ENCODE measurements around the gene SEPTIN10.

Gene SEPTIN10

GRCh38 chr2:109519513-109519912 is 94.3 kb downstream of the SEPTIN10 start:
- FAIRE-seq: no peak

DNA sequence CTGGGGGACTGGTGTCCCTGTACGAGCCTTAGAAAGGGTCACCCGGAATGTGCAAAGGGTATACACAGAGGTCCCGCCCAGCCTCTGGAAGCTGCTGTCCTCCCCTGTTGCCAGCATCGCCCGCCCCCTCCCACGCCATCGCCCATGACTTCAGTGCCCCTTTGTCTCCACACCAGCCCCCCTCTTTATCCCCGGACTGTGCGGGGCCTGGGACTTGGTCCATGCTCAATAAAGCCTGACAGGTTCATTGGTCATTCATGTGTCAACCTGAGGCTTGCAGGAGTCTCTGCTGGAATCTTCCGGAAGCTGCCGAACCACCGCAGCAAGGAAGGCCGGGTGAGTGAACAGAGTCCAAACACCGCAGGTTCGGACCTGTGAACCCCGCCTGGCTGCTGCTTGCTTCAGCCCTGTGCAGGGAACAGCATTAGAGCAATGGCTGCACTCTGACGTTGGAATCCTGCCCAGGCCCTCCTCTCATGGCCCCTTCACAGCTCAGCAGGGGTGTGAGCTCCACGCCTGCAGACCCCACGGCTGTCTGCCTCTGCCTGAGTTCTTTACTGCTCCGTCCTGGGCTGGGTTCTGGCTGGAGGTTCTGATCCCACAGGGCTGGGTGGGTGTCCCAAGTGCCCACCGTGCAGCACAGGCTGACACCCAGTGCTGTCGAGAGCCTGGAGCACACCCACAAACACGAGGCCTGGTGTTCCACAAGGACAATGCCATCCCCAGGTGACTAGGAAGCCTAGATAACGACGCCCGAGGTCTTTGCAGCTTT is 96.5 kb downstream of the SEPTIN10 start:
- FAIRE-seq: no peak

DNA sequence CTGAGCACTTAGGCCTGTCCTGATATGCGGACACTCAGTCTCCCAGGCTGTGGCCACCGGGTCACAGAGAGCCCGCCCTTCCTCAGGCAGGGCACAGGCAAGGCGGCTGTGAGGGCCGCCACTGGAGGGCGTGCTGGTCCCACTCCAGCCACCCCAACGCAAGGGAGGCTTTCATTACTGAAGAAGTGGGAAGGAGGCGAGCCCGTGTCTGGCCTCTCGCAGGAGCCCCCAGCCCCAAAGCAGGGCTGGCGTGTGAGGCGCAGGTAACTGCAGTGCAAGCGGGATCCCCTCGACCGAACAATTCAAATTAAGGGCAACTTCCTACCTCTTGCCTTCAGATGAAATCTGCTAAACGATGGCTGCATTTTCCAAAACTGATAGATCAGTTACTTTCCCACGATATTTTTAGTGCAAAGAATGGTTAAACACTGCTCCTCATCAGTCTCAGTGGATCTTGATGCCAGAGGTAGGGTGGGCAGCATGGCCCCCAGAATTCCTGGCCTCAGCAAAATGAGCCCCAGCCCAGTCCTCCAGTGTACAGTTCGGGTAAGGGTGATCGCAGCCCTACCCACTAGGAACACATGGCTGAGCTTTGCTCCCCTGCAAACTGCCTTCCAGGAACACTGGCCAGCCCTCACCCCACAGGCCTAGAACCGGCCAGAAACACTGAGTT is 97.2 kb downstream of the SEPTIN10 start:
- FAIRE-seq: no peak

GRCh38 chr2:109514857-109515256 is 98.9 kb downstream of the SEPTIN10 start:
- FAIRE-seq: no peak

DNA sequence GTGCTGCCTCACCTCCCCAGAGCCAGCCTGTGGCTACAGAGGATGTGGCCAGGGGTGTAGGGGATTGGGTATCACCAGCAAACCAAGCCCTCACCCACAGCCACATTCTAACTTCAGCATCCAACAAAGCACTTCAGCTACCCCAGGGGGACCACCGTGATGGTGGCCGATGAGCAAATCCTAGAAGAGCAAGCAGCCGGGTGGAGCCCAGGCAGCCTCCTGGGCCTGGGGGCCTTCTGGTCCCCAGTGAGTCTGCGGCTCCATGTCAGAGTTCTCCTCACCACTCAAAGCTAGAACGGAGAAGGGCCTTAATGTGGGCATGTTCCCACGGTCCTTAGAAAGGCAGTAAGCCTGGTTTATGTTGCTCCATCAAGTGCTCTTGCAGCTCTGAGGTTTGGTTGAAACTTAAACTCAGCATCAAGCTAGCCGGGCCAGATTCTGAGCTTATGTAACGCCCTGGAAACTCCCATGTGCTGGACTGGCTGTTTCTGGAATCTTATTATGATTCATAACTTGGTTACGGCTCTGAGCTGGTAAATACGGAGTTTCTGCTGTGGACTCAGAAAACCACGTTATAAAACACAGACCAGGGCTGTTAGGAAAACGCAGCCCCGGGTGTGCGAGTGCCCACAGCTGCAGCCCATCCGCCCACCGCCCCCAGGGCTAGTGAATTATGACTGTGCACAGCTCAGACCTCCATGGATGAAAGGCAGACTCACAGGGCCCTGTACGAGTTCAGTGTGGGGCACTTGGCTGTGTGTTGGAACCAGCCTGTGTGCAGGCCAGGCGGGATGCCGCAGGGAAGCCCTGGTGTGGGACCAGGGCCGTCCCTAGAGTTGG is 99.8 kb downstream of the SEPTIN10 start:
- no peak for FAIRE-seq

GRCh38 chr2:109513230-109513629 is 100.5 kb downstream of the SEPTIN10 start:
- no peak for FAIRE-seq

DNA sequence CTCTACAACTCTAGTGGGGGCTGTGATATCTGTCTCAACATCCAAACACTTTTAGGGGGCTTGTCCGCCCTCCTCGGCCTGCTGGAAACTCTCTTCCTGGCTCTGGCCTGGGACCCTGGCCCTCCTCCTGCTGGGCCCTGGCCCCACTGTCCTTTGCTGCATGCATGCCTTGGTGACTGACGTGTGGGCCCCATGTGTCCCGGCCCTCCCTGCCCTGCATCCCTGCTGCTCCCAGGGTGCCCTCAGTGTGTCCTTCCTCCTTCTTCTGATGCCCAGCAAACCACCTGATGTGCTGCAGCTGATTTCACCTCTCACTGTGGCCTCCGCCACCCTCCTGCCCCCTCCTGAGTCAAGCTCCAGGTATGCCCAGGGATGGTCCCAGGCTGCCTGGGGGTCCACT is 101.7 kb downstream of the SEPTIN10 start:
- no peak for FAIRE-seq

DNA sequence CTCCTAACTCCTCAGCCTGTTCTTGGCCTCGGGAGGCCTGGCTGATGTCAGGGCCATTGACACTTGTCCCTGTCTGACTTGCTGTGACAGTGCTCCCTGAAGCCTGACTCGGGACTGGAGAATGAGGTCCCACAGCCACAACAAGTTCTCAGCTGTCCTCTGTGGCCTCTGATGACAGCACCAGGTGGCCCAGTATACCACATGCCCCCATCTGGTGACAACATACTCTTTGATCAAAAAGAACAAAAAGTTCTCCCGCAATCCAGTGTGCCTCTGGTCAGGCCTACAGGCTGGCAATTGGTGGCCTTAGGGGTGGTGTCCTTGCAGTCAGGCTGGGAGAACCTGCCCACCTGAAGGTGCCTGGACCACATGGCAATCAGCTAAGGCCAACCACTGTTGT is 102.6 kb downstream of the SEPTIN10 start:
- no peak for FAIRE-seq

GRCh38 chr2:109510136-109511028 is 103.4 kb downstream of the SEPTIN10 start:
- FAIRE-seq: no peak

DNA sequence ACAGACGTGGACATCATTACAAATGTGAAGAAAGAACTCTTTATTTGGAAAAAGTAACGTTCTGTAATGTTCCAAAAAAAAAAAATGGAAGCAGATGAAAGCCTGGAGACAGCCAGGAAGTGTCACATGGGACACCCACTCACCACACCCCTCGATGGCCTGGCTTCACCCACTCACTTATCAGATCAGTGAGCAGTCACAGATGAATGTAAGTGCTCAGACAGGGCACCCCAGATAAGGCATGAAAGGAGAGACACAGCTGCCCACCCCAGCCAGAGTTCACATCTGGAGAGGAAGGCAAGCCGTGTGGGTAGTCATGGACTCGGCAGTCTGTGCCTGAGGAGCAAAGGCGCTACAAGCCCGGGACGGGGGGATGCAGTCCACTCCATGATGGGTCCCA is 105.2 kb downstream of the SEPTIN10 start:
- no peak for FAIRE-seq

DNA sequence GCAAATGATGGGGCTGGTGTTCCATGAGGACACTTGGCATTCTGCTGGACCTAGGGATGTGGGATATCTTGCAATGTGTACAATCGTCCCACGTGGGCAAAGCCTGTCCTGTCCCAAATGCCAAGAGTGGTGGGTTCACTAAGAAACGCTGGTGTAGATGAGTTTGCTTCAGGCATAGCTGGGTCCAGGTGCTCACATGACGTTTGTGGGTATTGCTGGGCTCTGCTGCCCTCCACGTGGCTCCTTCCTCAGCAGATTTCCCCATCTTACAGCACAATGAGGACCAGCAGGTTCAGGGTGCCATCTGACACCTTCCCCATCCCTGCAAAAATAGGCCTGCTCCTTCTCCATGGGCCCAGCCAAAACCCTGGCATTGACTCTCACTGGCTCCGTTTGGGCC is 105.9 kb downstream of the SEPTIN10 start:
- no peak for FAIRE-seq

DNA sequence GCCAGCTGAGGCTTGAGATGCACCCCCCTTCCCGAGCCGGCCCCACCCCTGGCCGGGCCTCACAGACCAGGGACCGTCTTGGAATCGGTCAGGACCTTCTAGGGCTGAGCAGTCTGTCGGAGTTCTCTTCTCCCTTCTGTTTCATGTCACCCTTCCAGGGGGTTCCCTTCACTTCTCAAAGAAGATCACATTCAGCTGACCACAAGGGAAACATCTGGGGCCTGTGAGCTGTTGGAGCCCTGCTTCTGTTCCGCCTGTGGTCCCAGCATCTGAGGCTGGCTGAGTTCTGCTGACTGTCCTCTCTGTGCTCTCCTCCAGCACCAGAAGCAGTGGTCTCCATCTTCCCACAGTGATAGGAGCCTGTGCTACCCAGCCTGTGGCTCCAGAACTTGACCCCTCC is 106.5 kb downstream of the SEPTIN10 start:
- no peak for FAIRE-seq

DNA sequence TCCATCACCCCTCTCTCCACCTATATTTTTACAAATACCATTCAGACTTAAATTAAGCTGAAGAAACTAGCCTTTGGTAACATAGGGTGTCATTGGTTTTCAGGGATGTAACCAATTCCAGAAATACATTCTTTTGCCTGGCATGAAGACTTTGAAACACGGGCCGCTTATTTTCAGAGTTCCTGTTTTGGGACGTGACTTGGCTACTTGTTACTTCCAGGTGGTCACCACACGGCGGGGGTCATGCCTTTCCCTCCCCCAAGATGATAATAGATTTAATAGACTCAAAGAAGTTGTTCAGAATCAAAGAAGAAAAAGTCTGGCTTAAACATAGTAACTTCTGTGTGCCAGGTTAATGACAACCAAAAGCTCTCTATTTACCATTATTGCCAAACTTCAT is 110.6 kb downstream of the SEPTIN10 start:
- FAIRE-seq: no peak

DNA sequence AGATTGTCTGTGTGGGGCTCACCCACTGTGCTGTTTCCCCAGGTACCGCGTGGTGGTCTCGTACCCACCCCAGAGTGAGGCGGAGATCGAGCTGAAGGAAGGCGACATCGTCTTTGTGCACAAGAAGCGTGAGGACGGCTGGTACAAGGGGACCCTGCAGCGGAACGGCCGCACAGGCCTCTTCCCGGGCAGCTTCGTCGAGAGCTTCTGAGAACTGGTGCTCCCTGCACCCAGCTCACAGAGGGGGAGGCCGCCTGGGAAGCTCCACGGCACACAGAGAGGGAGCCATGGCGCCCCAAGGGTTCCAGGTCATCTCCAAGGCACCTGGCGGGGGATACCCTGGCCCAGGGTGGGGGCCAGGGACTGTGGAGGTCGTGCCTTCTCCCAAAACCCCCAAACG is 112.3 kb downstream of the SEPTIN10 start:
- no peak for FAIRE-seq

DNA sequence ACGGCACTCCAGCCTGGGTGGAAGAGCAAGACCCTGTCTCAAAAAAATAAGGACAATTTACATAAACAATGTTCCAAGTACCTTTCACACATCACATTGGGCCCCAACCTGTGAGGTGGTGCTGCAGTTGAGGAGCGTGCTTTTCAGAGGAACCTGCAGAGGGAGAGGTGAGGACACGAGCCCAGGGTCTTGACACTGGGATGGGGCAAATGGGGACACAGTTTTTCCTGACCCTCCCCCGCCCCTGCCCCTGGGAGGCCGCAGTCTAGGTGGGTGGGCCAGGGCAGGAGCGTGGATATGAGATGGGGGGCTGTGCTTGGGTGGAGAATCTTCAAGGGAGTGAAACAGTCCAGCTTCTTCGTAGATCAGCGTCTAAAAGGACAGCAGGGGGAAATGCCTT is 112.9 kb downstream of the SEPTIN10 start:
- no peak for FAIRE-seq

GRCh38 chr2:109499566-109499965 is 114.2 kb downstream of the SEPTIN10 start:
- no peak for FAIRE-seq

- no peak for FAIRE-seq
Measured at GRCh38 chr2:109498906-109499305, 114.9 kb downstream of the SEPTIN10 start.

GRCh38 chr2:109497911-109498870 is 115.6 kb downstream of the SEPTIN10 start:
- no peak for FAIRE-seq

DNA sequence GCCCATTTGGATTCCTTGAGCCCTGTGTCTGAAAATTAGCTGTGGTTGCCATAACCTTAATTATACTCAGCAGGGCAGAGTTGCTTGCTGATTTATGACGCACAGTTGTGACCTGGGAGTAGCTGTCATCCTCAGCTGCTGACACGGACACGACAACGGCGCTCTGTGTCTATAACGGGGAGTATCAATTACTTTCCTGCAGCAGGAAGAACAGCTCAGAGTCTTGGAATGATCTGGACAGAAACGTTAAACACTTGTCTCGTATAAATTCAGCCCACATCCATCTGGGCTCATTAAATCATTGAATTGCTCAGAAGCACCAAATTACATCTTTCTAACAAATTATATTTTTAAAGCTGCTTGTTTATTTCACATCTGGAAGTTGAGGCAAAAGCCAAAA is 116.3 kb downstream of the SEPTIN10 start:
- no peak for FAIRE-seq

GRCh38 chr2:109494351-109494750 is 119.4 kb downstream of the SEPTIN10 start:
- no peak for FAIRE-seq

DNA sequence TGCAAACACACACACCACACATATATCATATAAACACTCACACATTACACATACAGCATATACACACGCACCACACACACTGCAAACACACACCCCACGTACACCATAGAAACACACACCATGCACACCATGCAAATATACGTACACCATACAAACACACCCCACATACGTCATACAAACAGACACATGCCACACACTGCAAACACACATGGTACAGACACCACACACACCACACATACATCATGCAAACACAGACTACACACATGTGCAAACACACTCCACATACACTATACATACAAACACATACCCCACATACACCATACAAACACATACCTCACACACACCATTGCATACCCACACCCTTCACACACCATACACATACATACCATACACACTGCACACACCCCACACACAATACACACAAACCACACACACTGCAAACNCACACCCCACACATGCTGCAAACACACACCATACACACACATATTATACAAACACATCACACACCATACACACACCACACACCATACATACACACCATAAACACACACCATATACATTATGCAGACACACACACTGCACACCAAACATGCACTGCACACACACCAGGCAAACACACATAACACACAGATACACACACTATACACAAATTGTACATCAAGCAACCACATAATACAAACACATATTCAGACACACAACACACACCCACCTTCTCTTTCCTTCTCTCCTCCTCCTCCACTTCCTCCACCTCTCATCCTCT is 120.4 kb downstream of the SEPTIN10 start:
- FAIRE-seq: no peak
